Testis (tissue), 2 donors: ENCODE data around the gene CLN5.

Source experiments
- CTCF ChIP-seq, 3 experiments: fragments of 450-650 bp in 2 of 3; fragments of 200-600 bp in 1 of 3; sonication (generic) in 1 of 3; IDR thresholded peaks; one replicate each; pipeline ENCODE4 v1.5.1; 2016 to 2019; ENCODE audit warnings: antibody characterized with exemption in 3 of 3, mild to moderate bottlenecking in 2 of 3, moderate library complexity in 1 of 3
- POLR2A ChIP-seq: fragments of 450-650 bp; IDR thresholded peaks from one replicate; pipeline ENCODE4 v1.6.1; 2017; ENCODE audit warnings: antibody characterized with exemption, mild to moderate bottlenecking, moderate library complexity

DNA sequence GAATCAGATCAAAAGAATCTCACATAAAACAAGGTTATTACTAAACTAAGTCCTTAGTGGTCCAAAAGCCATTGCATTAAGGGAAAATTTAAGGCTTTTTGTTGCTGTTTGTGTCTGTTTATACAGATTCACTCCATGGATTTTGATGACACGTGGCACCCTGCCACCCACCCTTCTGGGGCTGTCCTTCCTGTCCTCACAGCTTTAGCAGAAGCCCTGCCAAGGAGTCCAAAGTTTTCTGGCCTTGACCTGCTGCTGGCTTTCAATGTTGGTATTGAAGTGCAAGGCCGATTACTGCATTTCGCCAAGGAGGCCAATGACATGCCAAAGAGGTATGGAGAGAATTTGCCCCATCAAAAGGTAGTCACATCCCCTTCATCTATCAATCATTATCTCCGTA, 36.7 kb upstream of the CLN5 start:
- TF ChIP-seq CTCF (IDR thresholded peaks at IDR 0.05) (no peak), POLR2A (no peak)
